HCT116 (cell line): ENCODE data around the gene TMEFF2. TPM values are rescaled to one million over a fixed set of nuclear protein-coding genes. Genes with fewer than 3 reads are reported as not detected.
"Not testable (repeated sequence)": the region's sequence is repeated elsewhere in the genome, so short reads cannot be mapped to it uniquely, and the experiment has no call there.

ENCODE experiments used
- ATAC-seq: fragments of 200-7000 bp; cut with Tn5 transposase; 2 replicates; pipeline ENCODE4 v1.9.1; 2020; ENCODE audit warnings: mild to moderate bottlenecking, moderate library complexity
- BruUV-seq: library from RNA; stranded (reverse); fragments of 400-500 nt; replicated peaks from 2 replicates; lab custom pipeline; 2021; lab: Mats Ljungman, UMichigan
- CTCF ChIA-PET: fragments of 300-600 bp; sonication (Branson Sonifier 250); formaldehyde crosslinking; loops from one replicate; lab custom pipeline; 2021; ENCODE audit warnings: antibody characterized with exemption; lab: Charles Lee
- POLR2A ChIA-PET: fragments of 300-600, 350-600 bp; sonication (Branson Sonifier 250); formaldehyde crosslinking; loops from one replicate; lab custom pipeline; 2021; ENCODE audit warnings: antibody characterized with exemption; lab: Charles Lee
- RAD21 ChIA-PET, 2 experiments: fragments of 300-600 bp; sonication (Branson Sonifier 250); formaldehyde crosslinking; loops; one replicate each; lab custom pipeline; 2023; ENCODE audit warnings: low total read pairs in 2 of 2; ENCODE audit not compliant: uncharacterized antibody in 2 of 2, unreplicated experiment in 2 of 2, low non-redundant PET in 1 of 2; lab: Charles Lee
- DNase-seq: peaks from one replicate; pipeline ENCODE4 v3.0.0-alpha.2; 2010; ENCODE audit warnings: low read depth, low spot score
- H2AFZ ChIP-seq: fragments of 200-600 bp; shearing (Covaris generic), sonication (generic); 2 replicates; pipeline ENCODE4 v1.6.1; 2017; ENCODE audit warnings: low read depth, mixed run types, mixed read lengths, antibody characterized with exemption, low read length; ENCODE audit not compliant: poor library complexity, severe bottlenecking
- H3K27ac ChIP-seq: 2 replicates; pipeline ENCODE4 v1.5.1; 2012; ENCODE audit warnings: low read depth, low read length
- H3K27me3 ChIP-seq: fragments of 200-600 bp; sonication (generic); 2 replicates; pipeline ENCODE4 v1.6.1; 2016; ENCODE audit warnings: mixed run types, low read length, mixed read lengths; ENCODE audit not compliant: insufficient read depth
- H3K36me3 ChIP-seq, 2 experiments: fragments of 200-500 bp in 1 of 2; fragments of 200-600 bp in 1 of 2; sonication (Bioruptor generic) in 1 of 2; sonication (generic) in 1 of 2; 2 replicates each; pipeline versions ENCODE4 v1.5.1 to v1.6.1; 2014 to 2016; ENCODE audit warnings: low read length in 2 of 2, inconsistent platforms in 1 of 2, mixed read lengths in 1 of 2, mixed run types in 1 of 2; ENCODE audit not compliant: insufficient read depth in 2 of 2, control insufficient read depth in 1 of 2
- H3K4me1 ChIP-seq, 2 experiments: fragments of 200-600 bp in 1 of 2; sonication (generic) in 1 of 2; 2 replicates each; pipeline versions ENCODE4 v1.5.1 to v1.6.1; 2012 to 2017; ENCODE audit warnings: low read length in 2 of 2, inconsistent platforms in 1 of 2, mild to moderate bottlenecking in 1 of 2, mixed read lengths in 1 of 2, mixed run types in 1 of 2, moderate library complexity in 1 of 2; ENCODE audit not compliant: insufficient read depth in 2 of 2, control insufficient read depth in 1 of 2
- H3K4me2 ChIP-seq: fragments of 200-600 bp; sonication (generic); 2 replicates; pipeline ENCODE4 v1.6.1; 2017; ENCODE audit warnings: mixed run types, low read length, mixed read lengths
- H3K4me3 ChIP-seq, 2 experiments: fragments of 200-600 bp in 1 of 2; sonication (generic) in 1 of 2; replicated peaks in 1 of 2; 2 replicates each; pipeline ENCODE4 v1.5.1; 2011 to 2016; ENCODE audit warnings: low read length in 2 of 2, control low read depth in 1 of 2, low read depth in 1 of 2, mild to moderate bottlenecking in 1 of 2, mixed read lengths in 1 of 2, mixed run types in 1 of 2
- H3K79me2 ChIP-seq: fragments of 200-600 bp; sonication (generic); 2 replicates; pipeline ENCODE4 v1.6.1; 2017; ENCODE audit warnings: mild to moderate bottlenecking, mixed run types, low read length, moderate library complexity, mixed read lengths; ENCODE audit not compliant: insufficient read depth
- H3K9ac ChIP-seq: fragments of 200-600 bp; sonication (generic); 2 replicates; pipeline ENCODE4 v1.6.1; 2016; ENCODE audit warnings: low read length, mixed read lengths
- H3K9me2 ChIP-seq: fragments of 200-600 bp; sonication (generic), shearing (Covaris generic); 2 replicates; pipeline ENCODE4 v1.6.1; 2017; ENCODE audit warnings: mixed run types, mild to moderate bottlenecking, moderate library complexity; ENCODE audit not compliant: insufficient read depth
- H3K9me3 ChIP-seq, 2 experiments: fragments of 200-500 bp in 1 of 2; fragments of 200-600 bp in 1 of 2; sonication (Bioruptor generic) in 1 of 2; sonication (generic) in 1 of 2; 2 replicates each; pipeline ENCODE4 v1.6.1; 2014 to 2017; ENCODE audit warnings: low read length in 2 of 2, mixed read lengths in 2 of 2, inconsistent platforms in 1 of 2, low read depth in 1 of 2, mild to moderate bottlenecking in 1 of 2, mixed run types in 1 of 2, moderate library complexity in 1 of 2; ENCODE audit not compliant: control insufficient read depth in 1 of 2, insufficient read depth in 1 of 2
- H4K20me1 ChIP-seq: fragments of 200-600 bp; sonication (generic), shearing (Covaris generic); 2 replicates; pipeline ENCODE4 v1.6.1; 2017; ENCODE audit warnings: mixed run types, mild to moderate bottlenecking, moderate library complexity; ENCODE audit not compliant: insufficient read depth
- ATF3 ChIP-seq: IDR thresholded peaks from 2 replicates; pipeline ENCODE4 v1.6.1; 2012
- EGR1 ChIP-seq: IDR thresholded peaks from 2 replicates; pipeline ENCODE4 v1.6.1; 2012; ENCODE audit warnings: low read depth
- ELF1 ChIP-seq: IDR thresholded peaks from 2 replicates; pipeline ENCODE4 v1.6.1; 2012; ENCODE audit warnings: low read depth, borderline replicate concordance
- POLR2AphosphoS5 ChIP-seq: IDR thresholded peaks from 2 replicates; pipeline ENCODE4 v1.6.1; 2011; ENCODE audit warnings: mild to moderate bottlenecking, low read depth, low read length, moderate library complexity
- RAD21 ChIP-seq: IDR thresholded peaks from 2 replicates; pipeline ENCODE4 v1.6.1; 2012; ENCODE audit warnings: low read depth, mild to moderate bottlenecking
- REST ChIP-seq: IDR thresholded peaks from 2 replicates; pipeline ENCODE4 v1.6.1; 2012; ENCODE audit warnings: low read depth
- SRF ChIP-seq: IDR thresholded peaks from 2 replicates; pipeline ENCODE4 v1.6.1; 2012; ENCODE audit warnings: low read depth
- YY1 ChIP-seq: IDR thresholded peaks from 2 replicates; pipeline ENCODE4 v1.6.1; 2011; ENCODE audit warnings: low read length, low read depth, moderate library complexity, mild to moderate bottlenecking; ENCODE audit not compliant: insufficient replicate concordance; ENCODE audit errors: extremely low read depth
- intact Hi-C: fragments of 100-400 bp; cut with micrococcal nuclease; formaldehyde crosslinking; loops from 2 replicates; pipeline ENCODE4 v1.10.0; 2022
- total RNA-seq: library from RNA; stranded (reverse); gene quantifications from one replicate; pipeline ENCODE4 v1.2.1, GENCODE V29; 2021; ENCODE audit not compliant: unreplicated experiment

Gene TMEFF2
- total RNA-seq, 1 experiment from 2014 or later: not detected

DNA sequence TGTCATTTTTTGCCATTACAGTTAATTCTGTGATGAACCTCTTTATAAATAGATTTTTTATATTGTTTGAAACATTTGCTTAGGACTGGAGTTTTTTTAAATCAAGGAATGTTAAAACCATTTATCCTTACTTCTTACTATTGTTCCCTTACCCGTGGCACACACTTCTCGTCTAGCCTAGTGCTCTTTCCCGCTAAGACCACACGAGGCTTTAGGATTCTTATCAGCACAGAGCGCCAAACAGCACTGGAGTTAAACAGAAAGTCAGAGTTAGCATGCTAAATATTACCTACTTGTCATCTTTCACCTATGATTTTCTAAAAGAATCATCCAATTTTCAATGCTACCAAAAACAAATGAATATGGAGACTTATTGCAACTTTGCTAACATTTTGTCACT is 112.6 kb downstream of the TMEFF2 start (continued):
- no peak for TF ChIP-seq RAD21
- no peak for TF ChIP-seq POLR2AphosphoS5

GRCh38 chr2:192080096-192080495 is 114.6 kb downstream of the TMEFF2 start:
- not testable (repeated sequence) for DNase-seq, BruUV-seq

GRCh38 chr2:192073878-192074277 is 120.9 kb downstream of the TMEFF2 start:
- H3K79me2 ChIP-seq: no peaks in the 10 kb centered on the region
- H3K27ac ChIP-seq: no peak overlapping the region
- no peak overlapping the region for H3K4me3 ChIP-seq
- no TSS peak for BruUV-seq
- ATAC-seq (no peak), DNase-seq (no peak)
- POLR2A ChIA-PET: no interaction called here
- no peaks in the 10 kb centered on the region for H3K9me2 ChIP-seq
- intact Hi-C loops: no loop called here
- no peaks in the 10 kb centered on the region for H3K36me3 ChIP-seq
- H3K4me1 ChIP-seq: no peaks in the 10 kb centered on the region
- H3K9ac ChIP-seq: no peak overlapping the region
- H3K27me3 ChIP-seq: no peaks in the 10 kb centered on the region
- no peaks in the 10 kb centered on the region for H3K9me3 ChIP-seq
- H4K20me1 ChIP-seq: no peaks in the 10 kb centered on the region
- CTCF ChIA-PET: no interaction called here
- H2AFZ ChIP-seq: no peak overlapping the region
- no peak overlapping the region for H3K4me2 ChIP-seq
- TF ChIP-seq YY1 (no peak), ELF1 (no peak), SRF (no peak), ATF3 (no peak), EGR1 (no peak), RAD21 (no peak), REST (no peak), POLR2AphosphoS5 (no peak)
- RAD21 ChIA-PET: no interaction called here

More at GRCh38 chr2:192080096-192080495, 114.6 kb downstream of the TMEFF2 start:
- RAD21 ChIA-PET, H3K27ac ChIP-seq, H3K4me1 ChIP-seq, H3K9me3 ChIP-seq, H3K4me3 ChIP-seq, H3K9ac ChIP-seq, H2AFZ ChIP-seq, intact Hi-C loops, CTCF ChIA-PET, H3K9me2 ChIP-seq, ATAC-seq, POLR2A ChIA-PET, H4K20me1 ChIP-seq, H3K79me2 ChIP-seq, H3K27me3 ChIP-seq, H3K36me3 ChIP-seq, H3K4me2 ChIP-seq: not testable (repeated sequence)
